CD14-positive monocyte (primary cell): ENCODE results near the gene SDK1. TPM values are rescaled to one million over a fixed set of nuclear protein-coding genes. Genes with fewer than 3 reads are reported as not detected.

Source experiments
- DNase-seq, 3 donors: peaks; one replicate each; pipeline ENCODE4 v3.0.0-alpha.2; 2011 to 2022
- H2AFZ ChIP-seq: 2 replicates; pipeline ENCODE4 v1.6.0; 2012; ENCODE audit warnings: mild to moderate bottlenecking, low read depth, low read length, inconsistent platforms; ENCODE audit not compliant: insufficient read depth, poor library complexity, severe bottlenecking
- H3K27ac ChIP-seq, 2 donors: 1 replicate in 1 of 2; 2 replicates in 1 of 2; pipeline ENCODE4 v1.5.1; 2012 to 2013; ENCODE audit warnings: low read length in 2 of 2, control low read depth in 1 of 2, inconsistent platforms in 1 of 2, low read depth in 1 of 2, mild to moderate bottlenecking in 1 of 2
- H3K27me3 ChIP-seq, 2 donors: one replicate each; pipeline versions ENCODE4 v1.6.0 to v1.6.1; 2011 to 2013; ENCODE audit warnings: low read length in 2 of 2; ENCODE audit not compliant: control insufficient read depth in 2 of 2, insufficient read depth in 2 of 2
- H3K36me3 ChIP-seq, 2 donors: replicated peaks in 1 of 2; 1 replicate in 1 of 2; 2 replicates in 1 of 2; pipeline versions ENCODE4 v1.5.1 to v1.6.1; 2012 to 2013; ENCODE audit warnings: low read length in 2 of 2, control low read depth in 1 of 2, inconsistent platforms in 1 of 2, mild to moderate bottlenecking in 1 of 2; ENCODE audit not compliant: insufficient read depth in 2 of 2, control insufficient read depth in 1 of 2
- H3K4me1 ChIP-seq, 2 donors: 1 replicate in 1 of 2; 2 replicates in 1 of 2; pipeline versions ENCODE4 v1.5.1 to v1.6.1; 2012 to 2013; ENCODE audit warnings: low read length in 2 of 2, control low read depth in 1 of 2, inconsistent platforms in 1 of 2, mild to moderate bottlenecking in 1 of 2, moderate library complexity in 1 of 2; ENCODE audit not compliant: insufficient read depth in 2 of 2, control insufficient read depth in 1 of 2
- H3K4me2 ChIP-seq: replicated peaks from 2 replicates; pipeline ENCODE3; 2012; ENCODE audit warnings: low read length, moderate library complexity, mild to moderate bottlenecking; ENCODE audit not compliant: poor library complexity, severe bottlenecking; ENCODE audit errors: extremely low read depth
- H3K4me3 ChIP-seq, 3 experiments: fragments of 200-600 bp in 1 of 3; sonication (generic) in 1 of 3; replicated peaks in 1 of 3; 1 replicate in 2 of 3; 2 replicates in 1 of 3; pipeline ENCODE4 v1.5.1; 2011 to 2013; ENCODE audit warnings: low read length in 3 of 3, mild to moderate bottlenecking in 3 of 3, control low read depth in 2 of 3, low read depth in 2 of 3, inconsistent platforms in 1 of 3, moderate library complexity in 1 of 3
- H3K79me2 ChIP-seq: 2 replicates; pipeline ENCODE4 v1.6.0; 2012; ENCODE audit warnings: mild to moderate bottlenecking, control low read depth, inconsistent platforms, low read length, moderate library complexity; ENCODE audit not compliant: insufficient read depth
- H3K9ac ChIP-seq: 2 replicates; pipeline ENCODE4 v1.6.0; 2017; ENCODE audit warnings: low read length, mild to moderate bottlenecking; ENCODE audit not compliant: insufficient read depth, poor library complexity, severe bottlenecking
- H3K9me3 ChIP-seq, 2 donors: replicated peaks in 1 of 2; 1 replicate in 1 of 2; 2 replicates in 1 of 2; pipeline versions ENCODE4 v1.5.1 to v1.6.1; 2012 to 2013; ENCODE audit warnings: low read length in 2 of 2, control low read depth in 1 of 2; ENCODE audit not compliant: control insufficient read depth in 1 of 2, insufficient read depth in 1 of 2
- H4K20me1 ChIP-seq: 2 replicates; pipeline ENCODE4 v1.6.0; 2012; ENCODE audit warnings: mild to moderate bottlenecking, low read length, control low read depth, moderate library complexity; ENCODE audit not compliant: insufficient read depth
- H3K27ac Mint-ChIP-seq, 7 donors: one replicate each; pipeline ENCODE4 v1.8.0; 2020; ENCODE audit warnings: mild to moderate bottlenecking in 7 of 7, mixed read lengths in 7 of 7, moderate library complexity in 6 of 7, inconsistent platforms in 2 of 7
- H3K27me3 Mint-ChIP-seq, 3 donors: one replicate each; pipeline ENCODE4 v1.8.0; 2021 to 2022; ENCODE audit warnings: low read depth in 3 of 3, mild to moderate bottlenecking in 3 of 3, mixed read lengths in 3 of 3, moderate library complexity in 3 of 3, inconsistent platforms in 1 of 3
- H3K36me3 Mint-ChIP-seq, 2 donors: one replicate each; pipeline ENCODE4 v1.8.0; 2020; ENCODE audit warnings: mixed read lengths in 2 of 2, inconsistent platforms in 1 of 2, mild to moderate bottlenecking in 1 of 2
- H3K4me1 Mint-ChIP-seq: one replicate; pipeline ENCODE4 v1.8.0; 2020; ENCODE audit warnings: mild to moderate bottlenecking, mixed read lengths
- H3K4me3 Mint-ChIP-seq, 2 donors: one replicate each; pipeline ENCODE4 v1.8.0; 2020; ENCODE audit warnings: mild to moderate bottlenecking in 2 of 2, mixed read lengths in 2 of 2, moderate library complexity in 1 of 2
- H3K9me3 Mint-ChIP-seq, 7 donors: one replicate each; pipeline ENCODE4 v1.8.0; 2020 to 2022; ENCODE audit warnings: mixed read lengths in 7 of 7, mild to moderate bottlenecking in 6 of 7, moderate library complexity in 6 of 7, inconsistent platforms in 2 of 7
- CTCF ChIP-seq: fragments of 200-600 bp; IDR thresholded peaks from one replicate; pipeline ENCODE4 v1.8.0; 2022; ENCODE audit warnings: antibody characterized with exemption, mild to moderate bottlenecking
- WGBS: methylation state at CpG from one replicate; pipeline ENCODE4 v1.1.5; 2013; ENCODE audit warnings: missing lambda C conversion rate; ENCODE audit not compliant: insufficient coverage; 5-methylcytosine and 5-hydroxymethylcytosine counted together
- intact Hi-C, 2 donors: fragments of 100-400 bp; cut with micrococcal nuclease; formaldehyde crosslinking; loops; one replicate each; pipeline versions ENCODE4 v1.15.0 to v1.15.1; 2023
- polyA plus RNA-seq, 3 donors: library from polyadenylated mRNA; depleted of rRNA in 1 of 3; unstranded in 2 of 3; stranded (reverse) in 1 of 3; fragments of 300-500 nt in 2 of 3; fragments of >200 nt in 1 of 3; fragmentation: Illumina TruSeq in 2 of 3; gene quantifications; 1 replicate in 2 of 3; 2 replicates in 1 of 3; pipeline ENCODE4 v1.2.3, GENCODE V29; 2012 to 2021

SDK1 gene
- polyA plus RNA-seq, 3 donors, result 0.01 TPM; not detected in 2

GRCh38 chr7:4211261-4211660, 910.2 kb downstream of the SDK1 start:
- Histone ChIP-seq H3K9ac (no peak overlapping the region), H4K20me1 (no peaks in the 10 kb centered on the region), H3K4me1 (no peaks in the 10 kb centered on the region), H3K9me3 (no peaks in the 10 kb centered on the region), H3K4me2 (no peak overlapping the region), H3K79me2 (no peaks in the 10 kb centered on the region), H3K4me3 (no peak overlapping the region), H3K36me3 (no peaks in the 10 kb centered on the region), H3K27me3 (no peaks in the 10 kb centered on the region), H3K27ac (no peak overlapping the region), H2AFZ (no peak overlapping the region)
- peaks cover 0 to 2% (median 1%) of the 10 kb centered on the region in 3 donors for H3K27me3 Mint-ChIP-seq
- peaks cover 1 to 26% (median 4%) of the 10 kb centered on the region in 7 donors for H3K9me3 Mint-ChIP-seq
- no peak for DNase-seq
- H3K4me1 Mint-ChIP-seq, result no peaks in the 10 kb centered on the region
- no peaks in the 10 kb centered on the region for H3K36me3 Mint-ChIP-seq
- no peak overlapping the region for H3K27ac Mint-ChIP-seq
- intact Hi-C loops, result no loop called here
- no peak overlapping the region for H3K4me3 Mint-ChIP-seq
- WGBS, result 88% methylated on average over 9 of the region's 11 CpGs
- TF ChIP-seq CTCF, result no peak

GRCh38 chr7:4212376-4212775, 911.3 kb downstream of the SDK1 start:
- H3K27ac Mint-ChIP-seq, result no peak overlapping the region
- 92% methylated on average over 12 of the region's 12 CpGs for WGBS
- no peaks in the 10 kb centered on the region for H3K9me3 ChIP-seq
- H3K4me2 ChIP-seq, result no peak overlapping the region
- H2AFZ ChIP-seq, result no peak overlapping the region
- no peaks in the 10 kb centered on the region for H3K4me1 ChIP-seq
- no peak overlapping the region for H3K9ac ChIP-seq
- intact Hi-C loops, result no loop called here
- no peak overlapping the region for H3K4me3 Mint-ChIP-seq
- no peaks in the 10 kb centered on the region for H3K4me1 Mint-ChIP-seq
- H3K9me3 Mint-ChIP-seq, result peaks cover 0 to 28% (median 4%) of the 10 kb centered on the region in 7 donors
- H3K79me2 ChIP-seq, result no peaks in the 10 kb centered on the region
- no peaks in the 10 kb centered on the region for H4K20me1 ChIP-seq
- no peaks in the 10 kb centered on the region for H3K36me3 ChIP-seq
- peaks cover 0 to 2% (median 1%) of the 10 kb centered on the region in 3 donors for H3K27me3 Mint-ChIP-seq
- H3K4me3 ChIP-seq, result no peak overlapping the region
- no peak overlapping the region for H3K27ac ChIP-seq
- no peaks in the 10 kb centered on the region for H3K36me3 Mint-ChIP-seq
- no peak for DNase-seq
- H3K27me3 ChIP-seq, result no peaks in the 10 kb centered on the region
- no peak for TF ChIP-seq CTCF
